Measurements from ENCODE around the gene CRHR1.
A peak's percentile ranks its signal among the peaks of the same experiment; 100 is the strongest.

DNA sequence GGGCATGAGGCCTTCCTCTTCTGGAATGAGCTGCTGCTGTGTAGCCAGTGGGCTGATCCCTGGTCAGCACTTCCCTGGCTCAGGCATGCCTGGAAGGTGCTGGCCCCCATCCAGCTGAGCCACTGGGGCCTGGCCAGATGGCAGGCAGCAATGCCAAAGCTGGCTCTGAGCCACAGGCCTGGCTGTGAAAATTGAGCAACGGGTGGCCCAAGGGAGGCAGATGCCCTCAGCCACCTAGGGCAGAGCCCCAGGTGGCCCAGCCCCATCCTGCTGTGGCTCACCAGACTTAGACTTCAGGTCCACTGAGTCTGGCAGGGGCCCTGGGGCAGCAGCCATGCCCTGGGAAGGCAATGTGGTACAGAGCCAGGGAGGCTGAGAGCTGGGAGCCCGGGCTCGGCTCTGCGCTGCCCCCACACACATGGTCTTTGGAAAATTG, 8.5 kb upstream of the CRHR1 start:
- TF ChIP-seq, protein P1, sequence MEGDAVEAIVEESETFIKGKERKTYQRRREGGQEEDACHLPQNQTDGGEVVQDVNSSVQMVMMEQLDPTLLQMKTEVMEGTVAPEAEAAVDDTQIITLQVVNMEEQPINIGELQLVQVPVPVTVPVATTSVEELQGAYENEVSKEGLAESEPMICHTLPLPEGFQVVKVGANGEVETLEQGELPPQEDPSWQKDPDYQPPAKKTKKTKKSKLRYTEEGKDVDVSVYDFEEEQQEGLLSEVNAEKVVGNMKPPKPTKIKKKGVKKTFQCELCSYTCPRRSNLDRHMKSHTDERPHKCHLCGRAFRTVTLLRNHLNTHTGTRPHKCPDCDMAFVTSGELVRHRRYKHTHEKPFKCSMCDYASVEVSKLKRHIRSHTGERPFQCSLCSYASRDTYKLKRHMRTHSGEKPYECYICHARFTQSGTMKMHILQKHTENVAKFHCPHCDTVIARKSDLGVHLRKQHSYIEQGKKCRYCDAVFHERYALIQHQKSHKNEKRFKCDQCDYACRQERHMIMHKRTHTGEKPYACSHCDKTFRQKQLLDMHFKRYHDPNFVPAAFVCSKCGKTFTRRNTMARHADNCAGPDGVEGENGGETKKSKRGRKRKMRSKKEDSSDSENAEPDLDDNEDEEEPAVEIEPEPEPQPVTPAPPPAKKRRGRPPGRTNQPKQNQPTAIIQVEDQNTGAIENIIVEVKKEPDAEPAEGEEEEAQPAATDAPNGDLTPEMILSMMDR (IDR thresholded peaks at IDR 0.05), result no peak
- TF ChIP-seq EP300 (IDR thresholded peaks at IDR 0.05) (no peak), POLR2AphosphoS5 (IDR thresholded peaks at IDR 0.05) (peak; percentile 38), POLR2A (IDR thresholded peaks at IDR 0.05) (no peak)
